Stimulated activated CD8-positive, alpha-beta memory T cell treated with anti-CD3 and anti-CD28 coated beads, Interleukin-15, amount 100 ng/mL, for 4 hours (primary cell): ENCODE measurements around the gene SAV1.
"Not testable (repeated sequence)": the region's sequence is repeated elsewhere in the genome, so short reads cannot be mapped to it uniquely, and the experiment has no call there.

Experiments
- DNase-seq, 2 donors: peaks; one replicate each; pipeline ENCODE4 v3.0.0-alpha.2; 2020; ENCODE audit warnings: low read depth in 2 of 2

Gene SAV1

GRCh38 chr14:50665300-50665699 is 2.8 kb downstream of the SAV1 start:
- not testable (repeated sequence) for DNase-seq

- DNase-seq = not testable (repeated sequence)
These were observed 3.5 kb downstream of the SAV1 start for GRCh38 chr14:50664579-50664978.

- no peak for DNase-seq
These were observed 8.7 kb downstream of the SAV1 start for GRCh38 chr14:50659327-50659974.

- no peak for DNase-seq
These were observed 9.9 kb downstream of the SAV1 start for GRCh38 chr14:50658203-50658602.

GRCh38 chr14:50657753-50658152 is 10.4 kb downstream of the SAV1 start:
- no peak for DNase-seq

- DNase-seq = no peak
These were observed 11.3 kb downstream of the SAV1 start for GRCh38 chr14:50656776-50657175.

- no peak for DNase-seq
These were observed 18.4 kb downstream of the SAV1 start for GRCh38 chr14:50649691-50650090.

- DNase-seq = no peak
These were observed 20.4 kb downstream of the SAV1 start for GRCh38 chr14:50647753-50648152.

- no peak for DNase-seq
These were observed 20.8 kb downstream of the SAV1 start for GRCh38 chr14:50647282-50647681.

GRCh38 chr14:50635141-50635540 is 33.0 kb downstream of the SAV1 start:
- no peak for DNase-seq

GRCh38 chr14:50633954-50634353 is 34.2 kb downstream of the SAV1 start:
- no peak for DNase-seq

GRCh38 chr14:50631408-50631821 is 36.7 kb downstream of the SAV1 start:
- no peak for DNase-seq

- DNase-seq = not testable (repeated sequence)
These were observed 43.2 kb downstream of the SAV1 start for GRCh38 chr14:50624947-50625346.

- no peak for DNase-seq
These were observed 43.7 kb downstream of the SAV1 start for GRCh38 chr14:50624447-50624846.

- DNase-seq = no peak
These were observed 45.1 kb downstream of the SAV1 start for GRCh38 chr14:50622978-50623377.

- DNase-seq = no peak
These were observed 47.8 kb downstream of the SAV1 start for GRCh38 chr14:50620341-50620740.

GRCh38 chr14:50619569-50620141 is 48.5 kb downstream of the SAV1 start:
- no peak for DNase-seq

GRCh38 chr14:50616275-50616674 is 51.8 kb downstream of the SAV1 start:
- no peak for DNase-seq

GRCh38 chr14:50615552-50615951 is 52.6 kb downstream of the SAV1 start:
- no peak for DNase-seq

- no peak for DNase-seq
These were observed 53.0 kb downstream of the SAV1 start for GRCh38 chr14:50615056-50615455.

GRCh38 chr14:50612806-50613205 is 55.3 kb downstream of the SAV1 start:
- DNase-seq = no peak

- DNase-seq = no peak
These were observed 57.6 kb downstream of the SAV1 start for GRCh38 chr14:50610465-50610864.

- DNase-seq = no peak
These were observed 59.7 kb downstream of the SAV1 start for GRCh38 chr14:50608302-50608851.

GRCh38 chr14:50607761-50608160 is 60.3 kb downstream of the SAV1 start:
- no peak for DNase-seq
